Measurements from ENCODE around the gene LRFN2. TPM values are rescaled to one million over a fixed set of nuclear protein-coding genes. Genes with fewer than 3 reads are reported as not detected.

Gene LRFN2
- polyA plus RNA-seq, 1 donor from 2014 or later, result 14.8 TPM

- Histone ChIP-seq H3K27me3 (ENCODE audit: insufficient read depth, low read depth, low read length) (no peaks in the 10 kb centered on the region), H2AFZ (ENCODE audit: low read depth, low read length) (no peak overlapping the region), H3K9ac (ENCODE audit: low read length) (no peak overlapping the region), H3K9me3 (ENCODE audit: low read length) (no peaks in the 10 kb centered on the region), H3K4me2 (ENCODE audit: low read length) (no peak overlapping the region), H3K79me2 (replicated peaks; ENCODE audit: insufficient read depth, low read length) (no peaks in the 10 kb centered on the region), H3K27ac (ENCODE audit: low read length) (no peak overlapping the region), H3K4me3 (ENCODE audit: low read length) (no peak overlapping the region), H4K20me1 (ENCODE audit: insufficient read depth) (no peaks in the 10 kb centered on the region), H3F3A (ENCODE audit: insufficient read depth, low read length, poor library complexity, severe bottlenecking) (no peaks in the 10 kb centered on the region), H3K36me3 (ENCODE audit: insufficient read depth, low read length) (no peaks in the 10 kb centered on the region), H3K9me2 (ENCODE audit: insufficient read depth, low read length) (no peaks in the 10 kb centered on the region)
- TF ChIP-seq MXI1 (conservative IDR thresholded peaks at IDR 0.05; ENCODE audit: poor library complexity, severe bottlenecking), result no peak
- no peak for TF ChIP-seq EZH2 (IDR thresholded peaks at IDR 0.05; ENCODE audit: borderline replicate concordance, insufficient read depth, low read length, poor library complexity, severe bottlenecking)
- TF ChIP-seq SMC3 (conservative IDR thresholded peaks at IDR 0.05; ENCODE audit: poor library complexity), result no peak
- no peak for TF ChIP-seq RAD21 (conservative IDR thresholded peaks at IDR 0.05)
- TF ChIP-seq POLR2AphosphoS5 (IDR thresholded peaks at IDR 0.05), result no peak
- TF ChIP-seq TAF1 (IDR thresholded peaks at IDR 0.05; ENCODE audit: low read depth), result no peak
- TF ChIP-seq EP300 (conservative IDR thresholded peaks at IDR 0.05; ENCODE audit: poor library complexity, severe bottlenecking), result no peak
- no peak for TF ChIP-seq CTCF (IDR thresholded peaks at IDR 0.05; ENCODE audit: poor library complexity, severe bottlenecking)
Observed at GRCh38 chr6:40356242-40356910, 230.8 kb downstream of the LRFN2 start.

- no peak overlapping the region for H2AFZ ChIP-seq (ENCODE audit: low read depth, low read length)
- H3K9me2 ChIP-seq (ENCODE audit: insufficient read depth, low read length), result no peaks in the 10 kb centered on the region
- no peak overlapping the region for H3K4me3 ChIP-seq (ENCODE audit: low read length)
- H3F3A ChIP-seq (ENCODE audit: insufficient read depth, low read length, poor library complexity, severe bottlenecking), result no peaks in the 10 kb centered on the region
- H3K36me3 ChIP-seq (ENCODE audit: insufficient read depth, low read length), result no peaks in the 10 kb centered on the region
- H3K9me3 ChIP-seq (ENCODE audit: low read length), result no peaks in the 10 kb centered on the region
- no peak overlapping the region for H3K9ac ChIP-seq (ENCODE audit: low read length)
- H4K20me1 ChIP-seq (ENCODE audit: insufficient read depth), result no peaks in the 10 kb centered on the region
- no peaks in the 10 kb centered on the region for H3K27me3 ChIP-seq (ENCODE audit: insufficient read depth, low read depth, low read length)
- H3K79me2 ChIP-seq (replicated peaks; ENCODE audit: insufficient read depth, low read length), result no peaks in the 10 kb centered on the region
- H3K27ac ChIP-seq (ENCODE audit: low read length), result no peak overlapping the region
- TF ChIP-seq TAF1 (IDR thresholded peaks at IDR 0.05; ENCODE audit: low read depth) (no peak), REST (IDR thresholded peaks at IDR 0.05; ENCODE audit: borderline replicate concordance) (no peak), EZH2 (IDR thresholded peaks at IDR 0.05; ENCODE audit: borderline replicate concordance, insufficient read depth, low read length, poor library complexity, severe bottlenecking) (no peak), SMC3 (conservative IDR thresholded peaks at IDR 0.05; ENCODE audit: poor library complexity) (no peak), POLR2AphosphoS5 (IDR thresholded peaks at IDR 0.05) (no peak), MXI1 (conservative IDR thresholded peaks at IDR 0.05; ENCODE audit: poor library complexity, severe bottlenecking) (no peak), CTCF (IDR thresholded peaks at IDR 0.05; ENCODE audit: poor library complexity, severe bottlenecking) (no peak)
- no peak overlapping the region for H3K4me2 ChIP-seq (ENCODE audit: low read length)
Observed at GRCh38 chr6:40355532-40355931, 231.6 kb downstream of the LRFN2 start.

Measured in neural cell (in vitro differentiated cells).